Prostate gland (tissue), 2 donors: ENCODE data around the gene ITGA6.

ENCODE experiments used
- CTCF ChIP-seq, 4 experiments: fragments of 200-600 bp in 2 of 4; fragments of 450-650 bp in 2 of 4; sonication (generic) in 2 of 4; IDR thresholded peaks; 1 replicate in 3 of 4; 2 replicates in 1 of 4; pipeline ENCODE4 v1.5.1; 2016 to 2019; ENCODE audit warnings: antibody characterized with exemption in 4 of 4, mild to moderate bottlenecking in 2 of 4, moderate library complexity in 2 of 4
- POLR2A ChIP-seq: fragments of 450-650 bp; IDR thresholded peaks from one replicate; pipeline ENCODE4 v1.6.1; 2016; ENCODE audit warnings: antibody characterized with exemption, mild to moderate bottlenecking
- POLR2AphosphoS5 ChIP-seq: sonication (generic); formaldehyde crosslinking; IDR thresholded peaks from one replicate; pipeline ENCODE4 v1.6.1; 2017; ENCODE audit warnings: antibody characterized with exemption

- TF ChIP-seq CTCF (IDR thresholded peaks at IDR 0.05) (no peak), POLR2A (no peak), POLR2AphosphoS5 (no peak)
These were observed 12.1 kb upstream of the ITGA6 start for GRCh38 chr2:172415157-172415864.
